Mesothelial cell of epicardium (in vitro differentiated cells): Measurements from ENCODE around the gene LCE2A. TPM values are rescaled to one million over a fixed set of nuclear protein-coding genes. Genes with fewer than 3 reads are reported as not detected.

Source experiments
- DNase-seq, 2 experiments: peaks; one replicate each; pipeline ENCODE4 v3.0.0; 2021; ENCODE audit warnings: low spot score in 2 of 2; ENCODE audit not compliant: unreplicated experiment in 2 of 2
- H3K27ac Mint-ChIP-seq: 2 replicates; pipeline ENCODE4 v1.8.0; 2021; ENCODE audit warnings: mixed read lengths
- H3K27me3 Mint-ChIP-seq: 2 replicates; pipeline ENCODE4 v1.8.0; 2021; ENCODE audit warnings: low read depth, mixed read lengths
- H3K36me3 Mint-ChIP-seq: 2 replicates; pipeline ENCODE4 v1.8.0; 2021; ENCODE audit warnings: mixed read lengths
- H3K4me1 Mint-ChIP-seq: 2 replicates; pipeline ENCODE4 v1.8.0; 2021; ENCODE audit warnings: mixed read lengths
- H3K4me3 Mint-ChIP-seq: 2 replicates; pipeline ENCODE4 v1.8.0; 2021; ENCODE audit warnings: mild to moderate bottlenecking, moderate library complexity, mixed read lengths
- H3K9me3 Mint-ChIP-seq: 2 replicates; pipeline ENCODE4 v1.8.0; 2021; ENCODE audit warnings: mixed read lengths
- total RNA-seq: library from RNA; stranded (reverse); gene quantifications from 3 replicates; pipeline ENCODE4 v1.2.1, GENCODE V29; 2021
- TF ChIP-seq, protein P1 (sequence below): fragments of 200-600 bp; sonication (generic); IDR thresholded peaks from one replicate; pipeline ENCODE4 v1.5.0; 2021; ENCODE audit warnings: antibody characterized with exemption; ENCODE audit not compliant: unreplicated experiment

Gene LCE2A, protein sequence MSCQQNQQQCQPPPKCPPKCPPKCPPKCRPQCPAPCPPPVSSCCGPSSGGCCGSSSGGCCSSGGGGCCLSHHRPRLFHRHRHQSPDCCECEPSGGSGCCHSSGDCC
- total RNA-seq: not detected in 3 replicates

DNA sequence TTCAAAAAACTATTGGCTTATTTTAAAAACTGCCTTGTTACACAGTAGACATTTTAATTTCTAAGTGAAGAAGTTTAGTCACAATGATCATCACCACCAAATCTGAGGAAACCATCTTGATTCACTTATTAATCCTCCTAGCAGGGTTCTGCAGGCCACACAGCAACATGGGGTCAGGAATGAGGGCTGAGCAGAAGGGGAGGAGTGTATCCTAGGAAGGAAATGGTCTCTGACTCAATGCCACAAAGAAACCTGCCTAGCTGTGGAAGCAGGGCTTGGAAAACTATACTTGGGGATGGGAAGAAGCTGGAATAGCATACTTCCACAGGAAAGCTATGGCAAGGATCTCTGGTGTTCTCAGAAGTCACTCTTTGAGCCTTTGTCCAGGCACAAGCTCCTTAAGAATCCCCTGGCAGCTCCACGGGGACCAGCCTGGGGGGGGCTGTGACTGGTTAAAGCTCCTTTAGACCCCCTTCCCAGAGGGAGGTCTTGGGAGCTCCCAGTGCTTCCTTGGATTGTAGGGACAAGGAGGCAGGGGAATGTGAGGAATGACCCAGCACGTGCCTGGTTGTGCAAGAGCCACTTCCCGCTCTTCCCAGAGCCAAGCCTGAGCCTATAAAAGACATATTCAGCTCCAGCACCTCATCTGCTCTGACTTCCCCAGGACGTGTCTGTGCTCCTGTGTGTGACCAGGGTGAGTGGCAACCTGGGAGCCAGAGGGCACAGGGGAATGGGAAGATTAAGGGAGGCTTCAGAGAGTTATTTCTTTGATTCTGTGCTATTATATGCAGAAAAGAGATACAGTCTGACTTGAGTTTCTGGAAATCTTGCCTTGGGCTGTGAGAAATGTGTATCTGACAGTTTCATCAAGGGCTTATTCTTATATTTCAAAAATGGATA, at the start of gene LCE2A:
Gene LCE2A, plus strand, starts transcription at position 645 of the 900 bp plus-strand sequence. CDS start 557 bp downstream, outside the sequence.
- no peak for DNase-seq
- H3K9me3 Mint-ChIP-seq: peaks cover 73% of the 10 kb centered on the region
- no peaks in the 10 kb centered on the region for H3K4me1 Mint-ChIP-seq
- no peaks in the 10 kb centered on the region for H3K27me3 Mint-ChIP-seq
- TF ChIP-seq, protein P1, sequence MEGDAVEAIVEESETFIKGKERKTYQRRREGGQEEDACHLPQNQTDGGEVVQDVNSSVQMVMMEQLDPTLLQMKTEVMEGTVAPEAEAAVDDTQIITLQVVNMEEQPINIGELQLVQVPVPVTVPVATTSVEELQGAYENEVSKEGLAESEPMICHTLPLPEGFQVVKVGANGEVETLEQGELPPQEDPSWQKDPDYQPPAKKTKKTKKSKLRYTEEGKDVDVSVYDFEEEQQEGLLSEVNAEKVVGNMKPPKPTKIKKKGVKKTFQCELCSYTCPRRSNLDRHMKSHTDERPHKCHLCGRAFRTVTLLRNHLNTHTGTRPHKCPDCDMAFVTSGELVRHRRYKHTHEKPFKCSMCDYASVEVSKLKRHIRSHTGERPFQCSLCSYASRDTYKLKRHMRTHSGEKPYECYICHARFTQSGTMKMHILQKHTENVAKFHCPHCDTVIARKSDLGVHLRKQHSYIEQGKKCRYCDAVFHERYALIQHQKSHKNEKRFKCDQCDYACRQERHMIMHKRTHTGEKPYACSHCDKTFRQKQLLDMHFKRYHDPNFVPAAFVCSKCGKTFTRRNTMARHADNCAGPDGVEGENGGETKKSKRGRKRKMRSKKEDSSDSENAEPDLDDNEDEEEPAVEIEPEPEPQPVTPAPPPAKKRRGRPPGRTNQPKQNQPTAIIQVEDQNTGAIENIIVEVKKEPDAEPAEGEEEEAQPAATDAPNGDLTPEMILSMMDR: no peak
- H3K36me3 Mint-ChIP-seq: no peaks in the 10 kb centered on the region
- H3K27ac Mint-ChIP-seq: no peak within 1 kb of the TSS
- no peak within 1 kb of the TSS for H3K4me3 Mint-ChIP-seq

DNA sequence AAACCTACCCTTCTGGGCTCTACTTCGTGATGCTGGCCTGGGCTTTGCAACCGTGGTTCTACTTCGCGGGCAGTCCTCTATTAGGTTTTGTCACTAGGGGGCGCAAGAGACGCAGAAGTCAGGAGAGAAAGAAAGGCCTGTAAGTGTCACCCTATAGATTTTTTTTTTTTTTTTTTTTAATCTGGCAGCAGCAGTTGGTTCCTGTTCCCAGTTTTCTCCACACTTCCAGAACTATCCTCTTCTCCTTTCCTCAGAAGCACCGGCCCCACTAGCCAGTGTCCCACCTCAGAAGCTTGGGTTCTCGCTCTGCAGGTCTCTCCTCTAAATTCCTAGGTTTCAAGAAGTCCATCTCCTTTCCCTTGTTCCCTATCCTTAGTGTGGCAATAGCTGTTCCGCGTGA, 44.0 kb upstream of the LCE2A start:
- TF ChIP-seq, protein P1: peak; percentile 12
- Mint-ChIP-seq H3K27me3 (no peaks in the 10 kb centered on the region), H3K27ac (no peak overlapping the region), H3K36me3 (peaks cover 2% of the 10 kb centered on the region), H3K4me3 (no peak overlapping the region), H3K4me1 (no peaks in the 10 kb centered on the region), H3K9me3 (peaks cover 80% of the 10 kb centered on the region)
- no peak for DNase-seq

DNA sequence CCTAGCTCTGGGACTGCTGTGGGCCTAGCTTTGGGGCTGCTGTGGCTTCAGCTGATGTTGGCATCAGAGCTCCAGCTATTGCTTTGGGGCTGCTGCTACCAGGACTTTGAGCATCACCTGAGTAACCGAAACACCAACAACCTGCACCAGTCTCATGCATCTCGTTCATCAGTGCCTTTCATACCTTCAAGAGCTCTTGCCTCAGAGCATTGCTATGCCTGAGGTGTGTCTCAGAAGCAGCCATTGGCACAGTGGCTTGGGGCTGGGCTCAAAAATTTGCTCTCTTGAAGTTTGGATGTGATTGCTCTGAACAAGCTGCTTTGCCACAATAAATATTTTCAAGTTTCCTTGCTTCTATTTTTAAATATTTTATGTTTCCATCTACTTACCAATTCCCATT, 41.7 kb upstream of the LCE2A start:
- Mint-ChIP-seq H3K36me3 (peaks cover 2% of the 10 kb centered on the region), H3K9me3 (peaks cover 78% of the 10 kb centered on the region), H3K4me3 (no peak overlapping the region), H3K27ac (no peak overlapping the region), H3K27me3 (no peaks in the 10 kb centered on the region), H3K4me1 (no peaks in the 10 kb centered on the region)
- no peak for DNase-seq
- TF ChIP-seq, protein P1: no peak

DNA sequence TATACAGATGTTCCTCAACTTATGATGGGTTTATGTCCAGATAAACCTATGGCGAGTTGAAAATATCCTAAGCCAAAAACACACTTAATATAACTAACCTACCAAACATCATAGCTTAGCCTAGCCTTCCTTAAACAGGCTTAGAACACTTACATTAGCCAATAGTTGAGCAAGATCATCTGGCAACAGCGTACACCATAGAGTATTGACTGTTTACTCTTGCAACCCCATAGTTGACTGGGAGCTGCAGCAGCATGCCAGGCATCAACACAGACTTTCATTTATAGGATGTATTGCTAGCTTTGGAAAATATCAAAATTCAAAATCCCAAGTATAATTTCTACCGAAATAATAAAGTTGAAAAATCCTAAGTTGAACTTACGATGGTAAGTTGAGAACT, 40.5 kb upstream of the LCE2A start:
- peaks cover 78% of the 10 kb centered on the region for H3K9me3 Mint-ChIP-seq

DNA sequence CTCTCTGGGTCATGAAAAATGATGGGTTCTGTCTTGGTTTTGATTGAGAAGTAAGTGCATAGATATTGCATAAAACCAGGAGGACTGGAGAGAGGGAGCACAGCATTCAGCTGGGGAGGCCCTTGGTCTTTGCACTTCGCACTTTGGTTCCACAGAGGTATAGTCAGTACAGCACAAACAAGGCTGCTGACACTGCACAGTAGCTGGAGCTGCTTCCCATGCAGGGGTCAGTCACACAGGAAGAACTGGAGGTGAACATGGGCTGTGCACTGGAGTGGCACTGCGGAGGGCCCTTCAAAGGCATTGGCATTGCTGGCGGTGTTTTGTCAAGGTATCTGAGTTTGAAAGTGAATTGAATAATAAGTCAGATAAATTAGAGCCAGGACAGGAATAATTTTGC, 39.5 kb upstream of the LCE2A start:
- Mint-ChIP-seq H3K27ac (no peak overlapping the region), H3K4me1 (no peaks in the 10 kb centered on the region), H3K4me3 (no peak overlapping the region), H3K27me3 (no peaks in the 10 kb centered on the region), H3K9me3 (peaks cover 76% of the 10 kb centered on the region), H3K36me3 (peaks cover 2% of the 10 kb centered on the region)
- no peak for DNase-seq
- TF ChIP-seq, protein P1: no peak

More for the DNA sequence above, 40.5 kb upstream of the LCE2A start:
- Mint-ChIP-seq H3K36me3 (peaks cover 2% of the 10 kb centered on the region), H3K27me3 (no peaks in the 10 kb centered on the region), H3K4me3 (no peak overlapping the region), H3K27ac (no peak overlapping the region), H3K4me1 (no peaks in the 10 kb centered on the region)
- TF ChIP-seq, protein P1: no peak
- DNase-seq: no peak
